Measurements from ENCODE around the gene TMEM161B. TPM values are rescaled to one million over a fixed set of nuclear protein-coding genes. Genes with fewer than 3 reads are reported as not detected.
"Not testable (repeated sequence)": the region's sequence is repeated elsewhere in the genome, so short reads cannot be mapped to it uniquely, and the experiment has no call there.

Gene TMEM161B
- total RNA-seq, 1 donor, result 24.8 TPM

GRCh38 chr5:88262116-88262515, 6.5 kb downstream of the TMEM161B start:
- Histone ChIP-seq H3K4me3 (ENCODE audit: low read length) (no peak overlapping the region), H3K9me3 (ENCODE audit: low read depth, low read length) (no peaks in the 10 kb centered on the region), H3K4me1 (ENCODE audit: insufficient read depth, low read length) (no peaks in the 10 kb centered on the region), H3K27me3 (ENCODE audit: insufficient read depth, low read length) (no peaks in the 10 kb centered on the region)

GRCh38 chr5:88258636-88259035, 10.0 kb downstream of the TMEM161B start:
- Histone ChIP-seq H3K4me1 (ENCODE audit: insufficient read depth, low read length) (no peaks in the 10 kb centered on the region), H3K27me3 (ENCODE audit: insufficient read depth, low read length) (no peaks in the 10 kb centered on the region), H3K4me3 (ENCODE audit: low read length) (no peak overlapping the region), H3K9me3 (ENCODE audit: low read depth, low read length) (no peaks in the 10 kb centered on the region)

- no peak overlapping the region for H3K4me3 ChIP-seq (ENCODE audit: low read length)
- no peaks in the 10 kb centered on the region for H3K9me3 ChIP-seq (ENCODE audit: low read depth, low read length)
- no peaks in the 10 kb centered on the region for H3K27me3 ChIP-seq (ENCODE audit: insufficient read depth, low read length)
Measured at GRCh38 chr5:88256872-88257271, 11.8 kb downstream of the TMEM161B start.

GRCh38 chr5:88256037-88256436, 12.6 kb downstream of the TMEM161B start:
- Histone ChIP-seq H3K4me3 (ENCODE audit: low read length) (no peak overlapping the region), H3K4me1 (ENCODE audit: insufficient read depth, low read length) (no peaks in the 10 kb centered on the region), H3K9me3 (ENCODE audit: low read depth, low read length) (no peaks in the 10 kb centered on the region), H3K27me3 (ENCODE audit: insufficient read depth, low read length) (no peaks in the 10 kb centered on the region)

More at GRCh38 chr5:88256872-88257271, 11.8 kb downstream of the TMEM161B start:
- H3K4me1 ChIP-seq (ENCODE audit: insufficient read depth, low read length), result no peaks in the 10 kb centered on the region

- Histone ChIP-seq H3K4me3 (ENCODE audit: low read length) (no peak overlapping the region), H3K27me3 (ENCODE audit: insufficient read depth, low read length) (no peaks in the 10 kb centered on the region), H3K9me3 (ENCODE audit: low read depth, low read length) (no peaks in the 10 kb centered on the region), H3K4me1 (ENCODE audit: insufficient read depth, low read length) (no peaks in the 10 kb centered on the region)
Measured at GRCh38 chr5:88254320-88254719, 14.3 kb downstream of the TMEM161B start.

- Histone ChIP-seq H3K27me3 (ENCODE audit: insufficient read depth, low read length) (no peaks in the 10 kb centered on the region), H3K4me3 (ENCODE audit: low read length) (no peak overlapping the region), H3K9me3 (ENCODE audit: low read depth, low read length) (no peaks in the 10 kb centered on the region), H3K4me1 (ENCODE audit: insufficient read depth, low read length) (no peaks in the 10 kb centered on the region)
Measured at GRCh38 chr5:88251048-88251711, 17.5 kb downstream of the TMEM161B start.

GRCh38 chr5:88250010-88250409, 18.6 kb downstream of the TMEM161B start:
- H3K9me3 ChIP-seq (ENCODE audit: low read depth, low read length), result no peaks in the 10 kb centered on the region
- H3K4me1 ChIP-seq (ENCODE audit: insufficient read depth, low read length), result no peaks in the 10 kb centered on the region
- no peaks in the 10 kb centered on the region for H3K27me3 ChIP-seq (ENCODE audit: insufficient read depth, low read length)
- no peak overlapping the region for H3K4me3 ChIP-seq (ENCODE audit: low read length)

- no peaks in the 10 kb centered on the region for H3K4me1 ChIP-seq (ENCODE audit: insufficient read depth, low read length)
- H3K9me3 ChIP-seq (ENCODE audit: low read depth, low read length), result no peaks in the 10 kb centered on the region
- H3K4me3 ChIP-seq (ENCODE audit: low read length), result no peak overlapping the region
- H3K27me3 ChIP-seq (ENCODE audit: insufficient read depth, low read length), result no peaks in the 10 kb centered on the region
Measured at GRCh38 chr5:88248743-88249540, 19.7 kb downstream of the TMEM161B start.

- Histone ChIP-seq H3K4me1 (ENCODE audit: insufficient read depth, low read length) (no peaks in the 10 kb centered on the region), H3K9me3 (ENCODE audit: low read depth, low read length) (no peaks in the 10 kb centered on the region), H3K4me3 (ENCODE audit: low read length) (no peak overlapping the region), H3K27me3 (ENCODE audit: insufficient read depth, low read length) (no peaks in the 10 kb centered on the region)
Measured at GRCh38 chr5:88248094-88248493, 20.6 kb downstream of the TMEM161B start.

- Histone ChIP-seq H3K27me3 (ENCODE audit: insufficient read depth, low read length) (no peaks in the 10 kb centered on the region), H3K4me3 (ENCODE audit: low read length) (no peak overlapping the region), H3K4me1 (ENCODE audit: insufficient read depth, low read length) (no peaks in the 10 kb centered on the region), H3K9me3 (ENCODE audit: low read depth, low read length) (no peaks in the 10 kb centered on the region)
Measured at GRCh38 chr5:88245893-88246244, 22.8 kb downstream of the TMEM161B start.

GRCh38 chr5:88245241-88245892, 23.3 kb downstream of the TMEM161B start:
- H3K4me3 ChIP-seq (ENCODE audit: low read length), result no peak overlapping the region
- no peaks in the 10 kb centered on the region for H3K27me3 ChIP-seq (ENCODE audit: insufficient read depth, low read length)
- H3K9me3 ChIP-seq (ENCODE audit: low read depth, low read length), result no peaks in the 10 kb centered on the region
- no peaks in the 10 kb centered on the region for H3K4me1 ChIP-seq (ENCODE audit: insufficient read depth, low read length)

- H3K9me3 ChIP-seq (ENCODE audit: low read depth, low read length), result no peaks in the 10 kb centered on the region
- H3K4me1 ChIP-seq (ENCODE audit: insufficient read depth, low read length), result no peaks in the 10 kb centered on the region
- no peaks in the 10 kb centered on the region for H3K27me3 ChIP-seq (ENCODE audit: insufficient read depth, low read length)
Measured at GRCh38 chr5:88244686-88245085, 24.0 kb downstream of the TMEM161B start.

GRCh38 chr5:88243493-88243892, 25.2 kb downstream of the TMEM161B start:
- not testable (repeated sequence) for H3K27me3 ChIP-seq (ENCODE audit: insufficient read depth, low read length); H3K4me1 ChIP-seq (ENCODE audit: insufficient read depth, low read length); H3K9me3 ChIP-seq (ENCODE audit: low read depth, low read length); H3K4me3 ChIP-seq (ENCODE audit: low read length)

More at GRCh38 chr5:88244686-88245085, 24.0 kb downstream of the TMEM161B start:
- no peak overlapping the region for H3K4me3 ChIP-seq (ENCODE audit: low read length)

- H3K4me3 ChIP-seq (ENCODE audit: low read length), result no peak overlapping the region
- no peaks in the 10 kb centered on the region for H3K4me1 ChIP-seq (ENCODE audit: insufficient read depth, low read length)
- H3K9me3 ChIP-seq (ENCODE audit: low read depth, low read length), result no peaks in the 10 kb centered on the region
- H3K27me3 ChIP-seq (ENCODE audit: insufficient read depth, low read length), result no peaks in the 10 kb centered on the region
Measured at GRCh38 chr5:88238732-88239131, 29.9 kb downstream of the TMEM161B start.

- Histone ChIP-seq H3K27me3 (ENCODE audit: insufficient read depth, low read length) (no peaks in the 10 kb centered on the region), H3K9me3 (ENCODE audit: low read depth, low read length) (no peaks in the 10 kb centered on the region), H3K4me1 (ENCODE audit: insufficient read depth, low read length) (no peaks in the 10 kb centered on the region), H3K4me3 (ENCODE audit: low read length) (no peak overlapping the region)
Measured at GRCh38 chr5:88236866-88237642, 31.6 kb downstream of the TMEM161B start.
